Activated naive CD4-positive, alpha-beta T cell treated with anti-CD3 and anti-CD28 coated beads, Interleukin-2, amount 10 ng/mL, durations not matched to agents 7 days and 5 days (primary cell): Measurements from ENCODE around the gene BANF2.

Experiments used
- CTCF ChIA-PET: fragments of 350-600 bp; sonication (Branson Sonifier 250); formaldehyde crosslinking; loops from one replicate; lab custom pipeline; 2021; ENCODE audit warnings: antibody characterized with exemption; lab: Charles Lee
- DNase-seq: peaks from one replicate; pipeline ENCODE4 v3.0.0-alpha.2; 2020
- H3K27ac Mint-ChIP-seq: one replicate; pipeline ENCODE4 v1.8.0; 2021; ENCODE audit warnings: mild to moderate bottlenecking, moderate library complexity, mixed read lengths
- H3K27me3 Mint-ChIP-seq: one replicate; pipeline ENCODE4 v1.8.0; 2021; ENCODE audit warnings: mild to moderate bottlenecking, mixed read lengths
- H3K36me3 Mint-ChIP-seq: one replicate; pipeline ENCODE4 v1.8.0; 2021; ENCODE audit warnings: mixed read lengths
- H3K4me1 Mint-ChIP-seq: one replicate; pipeline ENCODE4 v1.8.0; 2021; ENCODE audit warnings: mixed read lengths
- H3K4me3 Mint-ChIP-seq: one replicate; pipeline ENCODE4 v1.8.0; 2021; ENCODE audit warnings: mild to moderate bottlenecking, moderate library complexity, mixed read lengths
- H3K9me3 Mint-ChIP-seq: one replicate; pipeline ENCODE4 v1.8.0; 2021; ENCODE audit warnings: mixed read lengths

Gene BANF2

GRCh38 chr20:17714597-17714996 lies 14.8 kb downstream of the BANF2 start:
- no peak overlapping the region for H3K27ac Mint-ChIP-seq
- DNase-seq, result no peak
- no peak overlapping the region for H3K4me3 Mint-ChIP-seq
- peaks cover 16% of the 10 kb centered on the region for H3K27me3 Mint-ChIP-seq
- no peaks in the 10 kb centered on the region for H3K4me1 Mint-ChIP-seq
- H3K9me3 Mint-ChIP-seq, result no peaks in the 10 kb centered on the region
- no peaks in the 10 kb centered on the region for H3K36me3 Mint-ChIP-seq
- CTCF ChIA-PET, result interaction anchor here (1.4 kb wide), 1 partner anchor 183 kb away, joined by 3 read pairs; no protein-coding TSS in a partner anchor

DNA sequence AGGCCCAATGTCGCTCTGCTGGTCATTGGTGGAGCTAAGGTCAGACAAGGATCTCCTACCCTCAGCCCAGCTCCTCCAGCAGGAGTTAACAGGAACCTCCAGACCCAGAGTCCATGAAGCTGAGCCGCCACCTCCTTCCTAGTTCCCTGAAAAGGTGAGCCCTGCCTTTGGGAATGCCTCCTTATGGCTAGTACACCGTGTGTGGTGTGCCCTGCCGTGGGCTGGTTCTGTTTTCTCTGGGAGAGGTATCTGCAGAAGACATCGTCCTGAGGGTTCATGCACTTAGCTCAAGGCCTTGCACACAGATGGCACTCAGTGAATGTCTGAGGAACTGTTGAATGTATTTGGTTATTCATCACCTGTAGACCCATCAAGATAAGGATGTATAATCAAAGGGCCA lies 15.3 kb downstream of the BANF2 start:
- no peak overlapping the region for H3K27ac Mint-ChIP-seq
- DNase-seq, result no peak
- no peak overlapping the region for H3K4me3 Mint-ChIP-seq
- peaks cover 16% of the 10 kb centered on the region for H3K27me3 Mint-ChIP-seq
- no peaks in the 10 kb centered on the region for H3K4me1 Mint-ChIP-seq
- no peaks in the 10 kb centered on the region for H3K9me3 Mint-ChIP-seq
- CTCF ChIA-PET, result interaction anchor here (1.4 kb wide), 1 partner anchor 183 kb away, joined by 3 read pairs; no protein-coding TSS in a partner anchor
- H3K36me3 Mint-ChIP-seq, result no peaks in the 10 kb centered on the region

DNA sequence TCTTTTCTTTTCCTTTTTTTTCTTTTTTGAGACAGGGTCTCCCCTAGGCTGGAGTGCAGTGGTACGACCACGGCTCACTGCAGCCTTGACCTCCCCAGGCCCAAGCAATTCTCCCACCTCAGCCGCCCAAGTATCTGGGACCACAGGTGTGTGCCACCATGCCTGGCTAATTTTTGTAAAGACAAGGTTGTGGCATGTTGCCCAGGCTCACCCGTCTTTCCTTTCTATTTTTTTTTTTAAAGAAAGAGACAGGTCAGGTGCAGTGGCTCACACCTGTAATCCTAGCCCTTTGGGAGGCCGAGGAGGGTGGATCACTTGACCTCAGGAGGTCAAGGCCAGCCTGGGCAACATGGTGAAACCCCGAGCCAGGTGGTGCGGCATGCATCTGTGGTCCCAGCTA lies 16.6 kb downstream of the BANF2 start:
- no peaks in the 10 kb centered on the region for H3K9me3 Mint-ChIP-seq
- no peaks in the 10 kb centered on the region for H3K36me3 Mint-ChIP-seq
- no peaks in the 10 kb centered on the region for H3K4me1 Mint-ChIP-seq
- H3K27me3 Mint-ChIP-seq, result peaks cover 16% of the 10 kb centered on the region
- CTCF ChIA-PET, result no interaction called here
- DNase-seq, result no peak
- H3K27ac Mint-ChIP-seq, result no peak overlapping the region
- no peak overlapping the region for H3K4me3 Mint-ChIP-seq

DNA sequence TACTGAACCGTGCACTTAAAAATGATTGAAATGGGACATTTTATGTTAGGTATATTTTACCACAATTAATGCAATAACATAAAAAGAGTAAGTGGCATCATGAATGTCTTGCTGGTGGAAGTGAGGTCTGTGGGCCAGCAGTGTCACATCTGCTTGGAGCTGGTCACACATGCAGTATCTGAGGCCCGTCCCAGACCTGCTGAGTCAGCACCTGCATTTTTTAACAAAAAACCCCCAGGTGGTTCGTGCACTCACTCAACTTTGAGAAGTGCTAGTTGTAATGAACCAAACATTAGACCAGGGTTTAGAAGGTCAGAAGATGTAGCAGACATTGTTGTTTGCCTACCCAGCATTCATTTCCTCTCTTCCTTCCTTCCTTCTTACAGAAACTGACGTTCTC lies 21.0 kb downstream of the BANF2 start:
- no peaks in the 10 kb centered on the region for H3K4me1 Mint-ChIP-seq
- DNase-seq, result no peak

GRCh38 chr20:17721802-17722486 lies 22.2 kb downstream of the BANF2 start:
- DNase-seq, result no peak
- CTCF ChIA-PET, result interaction anchor here (0.6 kb wide), 1 partner anchor 91 kb away, joined by 3 read pairs; no protein-coding TSS in a partner anchor
- Mint-ChIP-seq H3K27me3 (peaks cover 31% of the 10 kb centered on the region), H3K4me3 (no peak overlapping the region), H3K36me3 (no peaks in the 10 kb centered on the region), H3K9me3 (no peaks in the 10 kb centered on the region), H3K27ac (no peak overlapping the region), H3K4me1 (no peaks in the 10 kb centered on the region)

More for the DNA sequence above, 21.0 kb downstream of the BANF2 start:
- CTCF ChIA-PET, result no interaction called here
- Mint-ChIP-seq H3K9me3 (no peaks in the 10 kb centered on the region), H3K27me3 (peaks cover 38% of the 10 kb centered on the region), H3K36me3 (no peaks in the 10 kb centered on the region), H3K27ac (no peak overlapping the region), H3K4me3 (no peak overlapping the region)

DNA sequence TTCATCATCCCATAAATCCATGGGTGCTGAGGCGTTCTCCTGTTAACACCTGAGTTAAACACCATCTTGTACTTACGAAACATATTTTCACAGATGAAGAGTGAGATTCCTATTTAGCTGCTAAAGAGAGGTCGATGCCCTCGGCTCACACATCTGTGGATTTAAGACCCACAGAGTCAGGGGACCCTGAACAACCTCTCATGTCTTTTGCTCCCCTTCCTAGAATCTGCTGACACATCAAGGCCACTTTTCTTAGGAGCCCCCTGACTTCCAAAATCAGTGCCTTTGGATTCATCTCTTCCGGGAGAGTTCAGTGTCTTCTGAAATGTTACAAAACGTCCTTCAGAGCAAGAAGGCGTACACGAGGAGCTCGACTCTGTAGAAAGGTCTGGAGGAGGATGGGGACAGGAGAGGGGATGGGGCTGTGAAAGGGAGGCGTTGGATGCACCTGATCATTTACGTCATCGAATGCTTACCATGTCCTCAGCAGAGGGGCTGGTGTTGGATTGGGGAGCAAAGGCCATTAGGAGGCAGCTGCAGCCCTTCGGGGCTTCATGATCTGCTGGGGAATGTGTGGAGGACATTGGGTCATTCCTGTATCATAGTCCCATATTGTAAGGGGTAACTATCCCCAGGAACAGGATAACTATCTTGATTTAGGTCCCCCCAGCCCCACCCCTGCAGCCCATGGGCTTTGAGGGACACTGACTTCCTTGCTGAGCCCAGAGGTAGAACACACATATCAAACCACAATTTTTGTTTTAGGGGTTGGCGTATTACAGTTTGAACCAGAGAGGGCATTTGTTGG lies 22.9 kb downstream of the BANF2 start:
- Mint-ChIP-seq H3K4me1 (no peaks in the 10 kb centered on the region), H3K27me3 (peaks cover 35% of the 10 kb centered on the region), H3K9me3 (no peaks in the 10 kb centered on the region), H3K4me3 (no peak overlapping the region), H3K36me3 (no peaks in the 10 kb centered on the region), H3K27ac (no peak overlapping the region)
- CTCF ChIA-PET, result interaction anchor here (0.6 kb wide), 1 partner anchor 90 kb away, joined by 3 read pairs; no protein-coding TSS in a partner anchor
- no peak for DNase-seq

DNA sequence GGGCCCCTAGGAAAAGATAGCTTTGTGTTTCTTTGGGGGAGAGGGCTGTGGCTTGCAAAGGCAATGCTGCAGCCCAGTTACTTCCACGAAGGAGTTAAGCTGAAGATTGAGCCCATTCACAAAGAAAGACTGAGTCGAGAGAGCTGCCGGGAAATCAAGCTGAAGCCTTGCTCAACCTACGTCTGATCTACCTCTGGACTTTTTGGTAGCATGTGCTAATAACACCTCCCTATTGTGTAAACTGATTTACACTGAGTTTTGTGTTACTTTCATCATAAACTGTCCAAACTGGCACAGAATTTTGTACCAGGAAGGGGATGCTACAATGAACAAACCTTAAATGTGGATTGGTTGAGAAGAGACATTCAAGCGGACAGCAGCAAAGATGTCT lies 23.5 kb downstream of the BANF2 start:
- Mint-ChIP-seq H3K27me3 (peaks cover 39% of the 10 kb centered on the region), H3K9me3 (no peaks in the 10 kb centered on the region), H3K4me1 (no peaks in the 10 kb centered on the region), H3K36me3 (no peaks in the 10 kb centered on the region), H3K4me3 (no peak overlapping the region), H3K27ac (no peak overlapping the region)
- DNase-seq, result no peak
- CTCF ChIA-PET, result no interaction called here

GRCh38 chr20:17725094-17725835 lies 25.5 kb downstream of the BANF2 start:
- CTCF ChIA-PET, result no interaction called here
- no peaks in the 10 kb centered on the region for H3K4me1 Mint-ChIP-seq
- no peaks in the 10 kb centered on the region for H3K36me3 Mint-ChIP-seq
- H3K27ac Mint-ChIP-seq, result no peak overlapping the region
- no peak for DNase-seq
- peaks cover 40% of the 10 kb centered on the region for H3K27me3 Mint-ChIP-seq
- H3K4me3 Mint-ChIP-seq, result no peak overlapping the region
- H3K9me3 Mint-ChIP-seq, result no peaks in the 10 kb centered on the region

DNA sequence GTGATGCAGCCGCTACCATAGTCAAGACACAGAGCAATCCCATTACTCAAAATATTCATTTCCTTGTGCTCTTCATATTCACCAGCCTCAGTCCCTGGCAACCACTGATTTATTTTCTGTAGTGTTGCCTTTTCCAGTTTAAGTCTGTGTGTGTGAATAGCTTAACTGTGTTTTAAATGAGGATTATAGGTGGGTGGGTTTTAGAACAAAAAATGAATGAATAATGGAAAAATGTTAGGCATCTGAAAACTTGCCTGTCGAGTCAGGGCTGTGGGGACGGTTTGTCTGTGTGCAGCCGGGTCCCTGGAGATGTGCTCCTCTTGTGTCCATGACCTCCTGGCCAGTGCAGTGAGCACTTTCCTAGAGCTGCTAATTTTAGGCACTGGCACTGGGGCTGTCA lies 27.1 kb downstream of the BANF2 start:
- no peak for DNase-seq
- H3K9me3 Mint-ChIP-seq, result no peaks in the 10 kb centered on the region
- CTCF ChIA-PET, result interaction anchor here (1.0 kb wide), 1 partner anchor 10 kb away, joined by 3 read pairs; no protein-coding TSS in a partner anchor
- H3K27ac Mint-ChIP-seq, result no peak overlapping the region
- no peaks in the 10 kb centered on the region for H3K4me1 Mint-ChIP-seq
- H3K36me3 Mint-ChIP-seq, result no peaks in the 10 kb centered on the region
- peaks cover 40% of the 10 kb centered on the region for H3K27me3 Mint-ChIP-seq
- H3K4me3 Mint-ChIP-seq, result no peak overlapping the region

DNA sequence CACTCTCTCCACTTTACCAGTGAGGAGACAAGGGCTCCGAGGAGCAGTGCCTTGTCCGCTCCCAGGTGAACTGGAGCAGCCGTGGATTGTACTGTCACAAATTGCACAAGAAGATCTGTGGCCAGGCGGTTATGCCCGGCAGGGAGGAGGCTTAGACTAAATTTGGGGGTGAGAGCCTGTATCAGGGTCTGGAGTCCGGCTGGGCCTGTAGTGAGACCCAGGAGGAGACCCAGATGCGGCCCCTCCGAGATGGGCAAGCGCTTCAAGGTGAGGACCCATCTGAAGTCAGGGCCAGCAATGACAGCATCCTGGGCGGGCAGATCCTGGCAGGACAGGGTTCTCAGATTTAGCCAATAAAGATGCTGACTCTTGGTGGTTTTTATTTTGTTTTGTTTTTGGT lies 27.6 kb downstream of the BANF2 start:
- Mint-ChIP-seq H3K27me3 (peaks cover 40% of the 10 kb centered on the region), H3K27ac (no peak overlapping the region), H3K36me3 (no peaks in the 10 kb centered on the region), H3K9me3 (no peaks in the 10 kb centered on the region), H3K4me1 (no peaks in the 10 kb centered on the region), H3K4me3 (no peak overlapping the region)
- DNase-seq, result no peak
- CTCF ChIA-PET, result no interaction called here

DNA sequence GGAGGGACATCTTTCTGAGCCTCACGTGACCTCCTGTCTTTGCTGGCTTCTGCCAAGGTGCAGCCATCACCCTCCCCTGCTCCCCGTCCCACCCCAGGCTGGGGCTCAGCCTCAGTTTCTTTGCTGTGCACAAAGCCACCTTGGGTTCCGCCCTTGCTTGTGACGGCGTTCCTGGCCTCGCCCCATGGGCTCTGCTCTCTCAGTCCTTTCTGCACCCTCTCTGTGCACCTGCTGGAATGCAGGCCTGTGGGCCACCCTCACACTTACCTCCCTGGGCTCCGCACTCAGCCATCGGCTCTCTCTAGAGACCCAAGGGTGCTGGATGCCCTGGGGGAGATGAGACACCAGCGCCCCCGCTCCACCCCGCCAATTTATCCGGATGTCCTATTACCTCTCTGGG lies 28.3 kb downstream of the BANF2 start:
- CTCF ChIA-PET, result interaction anchor here (0.7 kb wide), 1 partner anchor 170 kb away, joined by 3 read pairs; no protein-coding TSS in a partner anchor
- Mint-ChIP-seq H3K27ac (no peak overlapping the region), H3K27me3 (peaks cover 36% of the 10 kb centered on the region)

DNA sequence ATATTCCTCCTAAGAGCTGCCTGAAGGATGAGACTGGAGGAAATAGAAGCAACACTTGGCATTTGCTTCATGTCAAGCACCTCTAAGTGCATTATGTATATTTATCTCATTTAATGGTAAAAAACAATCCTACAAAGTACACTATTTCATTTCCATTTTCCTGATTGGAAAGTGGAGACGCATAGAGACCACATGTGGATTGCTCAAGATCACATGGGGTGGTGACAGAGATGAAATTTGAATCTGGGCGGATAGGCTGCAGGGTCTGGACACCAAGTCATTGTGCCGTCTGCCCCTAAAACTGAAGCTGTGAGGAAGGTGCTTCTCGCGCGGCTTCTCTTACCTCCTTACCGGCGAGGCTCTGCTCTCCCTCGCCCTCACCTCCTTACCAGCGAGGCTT lies 30.3 kb downstream of the BANF2 start:
- H3K9me3 Mint-ChIP-seq, result no peaks in the 10 kb centered on the region
- H3K4me1 Mint-ChIP-seq, result no peaks in the 10 kb centered on the region
- CTCF ChIA-PET, result no interaction called here
- no peak overlapping the region for H3K27ac Mint-ChIP-seq
- DNase-seq, result no peak
- no peak overlapping the region for H3K4me3 Mint-ChIP-seq
- peaks cover 21% of the 10 kb centered on the region for H3K27me3 Mint-ChIP-seq
- no peaks in the 10 kb centered on the region for H3K36me3 Mint-ChIP-seq

More for the DNA sequence above, 28.3 kb downstream of the BANF2 start:
- Mint-ChIP-seq H3K4me1 (no peaks in the 10 kb centered on the region), H3K9me3 (no peaks in the 10 kb centered on the region), H3K4me3 (no peak overlapping the region), H3K36me3 (no peaks in the 10 kb centered on the region)
- DNase-seq, result no peak

- Mint-ChIP-seq H3K36me3 (no peaks in the 10 kb centered on the region), H3K27ac (no peak overlapping the region), H3K27me3 (peaks cover 21% of the 10 kb centered on the region), H3K9me3 (no peaks in the 10 kb centered on the region), H3K4me3 (no peak overlapping the region), H3K4me1 (no peaks in the 10 kb centered on the region)
- DNase-seq, result no peak
- CTCF ChIA-PET, result no interaction called here
These were observed 31.5 kb downstream of the BANF2 start for GRCh38 chr20:17731233-17731632.

- Mint-ChIP-seq H3K9me3 (peaks cover under 1% of the 10 kb centered on the region), H3K36me3 (no peaks in the 10 kb centered on the region), H3K27ac (no peak overlapping the region), H3K27me3 (peaks cover 15% of the 10 kb centered on the region), H3K4me3 (no peak overlapping the region), H3K4me1 (no peaks in the 10 kb centered on the region)
- no peak for DNase-seq
- CTCF ChIA-PET, result no interaction called here
These were observed 33.2 kb downstream of the BANF2 start for GRCh38 chr20:17732907-17733521.
